T-helper 17 cell (primary cell): Measurements from ENCODE around the gene SLC52A3. TPM values are rescaled to one million over a fixed set of nuclear protein-coding genes. Genes with fewer than 3 reads are reported as not detected.

Source experiments
- ATAC-seq: fragments of 150-1000 bp; cut with Tn5 transposase; 2 replicates; pipeline ENCODE4 v1.10.0; 2021; ENCODE audit warnings: mild to moderate bottlenecking, moderate library complexity
- DNase-seq, 3 donors: peaks; one replicate each; pipeline versions ENCODE4 v3.0.0 to v3.0.0-alpha.2; 2020 to 2021
- H3K9me3 ChIP-seq: one replicate; pipeline ENCODE4 v1.7.0; 2013; ENCODE audit warnings: low read length, mild to moderate bottlenecking; ENCODE audit not compliant: control insufficient read depth, poor library complexity, severe bottlenecking
- H3K27ac Mint-ChIP-seq: one replicate; pipeline ENCODE4 v1.8.0; 2022; ENCODE audit warnings: mild to moderate bottlenecking, moderate library complexity, mixed read lengths
- H3K27me3 Mint-ChIP-seq: one replicate; pipeline ENCODE4 v1.8.0; 2022; ENCODE audit warnings: mixed read lengths
- H3K36me3 Mint-ChIP-seq: one replicate; pipeline ENCODE4 v1.8.0; 2022; ENCODE audit warnings: low read depth, mixed read lengths
- H3K4me1 Mint-ChIP-seq: one replicate; pipeline ENCODE4 v1.8.0; 2022; ENCODE audit warnings: mild to moderate bottlenecking, mixed read lengths
- H3K4me3 Mint-ChIP-seq: one replicate; pipeline ENCODE4 v1.8.0; 2022; ENCODE audit warnings: mild to moderate bottlenecking, moderate library complexity, mixed read lengths
- total RNA-seq, 4 donors: library from RNA in 2 of 4; stranded (reverse) in 2 of 4; gene quantifications; one replicate each; pipeline ENCODE4 v1.2.3 and lab custom pipeline; 2022 to 2026

Gene SLC52A3
- total RNA-seq, 2 donors from 2014 or later: not detected

DNA sequence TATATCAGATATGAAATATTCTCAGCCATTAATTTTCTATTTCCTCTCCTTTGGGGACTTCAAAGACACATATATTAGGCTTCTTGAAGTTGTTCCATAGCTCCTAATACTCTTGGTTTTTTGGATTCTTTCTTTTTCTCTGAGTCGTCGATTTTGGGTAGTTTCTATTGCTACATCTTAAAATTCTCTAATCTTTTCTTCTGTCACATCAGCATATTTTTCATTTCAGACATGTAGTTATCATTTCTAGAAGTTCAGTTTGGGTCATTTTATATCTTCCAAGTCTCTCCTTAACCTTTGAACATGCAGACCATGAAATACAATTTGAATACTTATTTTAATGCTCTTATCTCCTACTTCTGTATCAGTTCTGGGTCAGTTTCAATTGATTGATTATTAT is 53.8 kb downstream of the SLC52A3 start:
- no peaks in the 10 kb centered on the region for H3K36me3 Mint-ChIP-seq
- ATAC-seq: no peak
- peaks cover under 1% of the 10 kb centered on the region for H3K4me1 Mint-ChIP-seq
- DNase-seq: no peak
- no peak overlapping the region for H3K4me3 Mint-ChIP-seq
- H3K27ac Mint-ChIP-seq: no peak overlapping the region
- H3K9me3 ChIP-seq: no peaks in the 10 kb centered on the region
- H3K27me3 Mint-ChIP-seq: peaks cover 37% of the 10 kb centered on the region

DNA sequence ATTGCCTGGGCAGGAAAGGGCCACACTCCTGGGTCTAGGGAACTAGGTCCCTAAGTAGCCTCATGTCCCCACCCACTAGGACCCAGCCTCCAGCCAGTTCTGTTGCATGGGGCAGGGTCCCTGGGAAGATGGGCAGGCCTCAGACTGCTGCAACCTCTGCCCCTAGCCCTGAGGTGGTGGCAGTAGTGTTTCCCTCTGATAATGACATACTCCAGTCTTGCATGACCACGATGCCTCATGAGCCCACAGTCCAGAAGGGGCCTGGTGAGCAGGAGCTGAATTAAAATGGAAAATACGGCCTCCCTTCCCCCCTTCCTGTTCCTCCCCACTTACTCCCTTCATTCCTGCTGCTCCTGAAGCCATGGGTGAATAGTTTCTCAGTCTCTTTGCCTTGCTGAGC is 56.7 kb downstream of the SLC52A3 start:
- DNase-seq: no peak
- no peaks in the 10 kb centered on the region for H3K9me3 ChIP-seq
- no peaks in the 10 kb centered on the region for H3K36me3 Mint-ChIP-seq
- H3K4me1 Mint-ChIP-seq: peaks cover 2% of the 10 kb centered on the region
- H3K27me3 Mint-ChIP-seq: peaks cover 33% of the 10 kb centered on the region
- no peak overlapping the region for H3K4me3 Mint-ChIP-seq
- H3K27ac Mint-ChIP-seq: no peak overlapping the region
- no peak for ATAC-seq

DNA sequence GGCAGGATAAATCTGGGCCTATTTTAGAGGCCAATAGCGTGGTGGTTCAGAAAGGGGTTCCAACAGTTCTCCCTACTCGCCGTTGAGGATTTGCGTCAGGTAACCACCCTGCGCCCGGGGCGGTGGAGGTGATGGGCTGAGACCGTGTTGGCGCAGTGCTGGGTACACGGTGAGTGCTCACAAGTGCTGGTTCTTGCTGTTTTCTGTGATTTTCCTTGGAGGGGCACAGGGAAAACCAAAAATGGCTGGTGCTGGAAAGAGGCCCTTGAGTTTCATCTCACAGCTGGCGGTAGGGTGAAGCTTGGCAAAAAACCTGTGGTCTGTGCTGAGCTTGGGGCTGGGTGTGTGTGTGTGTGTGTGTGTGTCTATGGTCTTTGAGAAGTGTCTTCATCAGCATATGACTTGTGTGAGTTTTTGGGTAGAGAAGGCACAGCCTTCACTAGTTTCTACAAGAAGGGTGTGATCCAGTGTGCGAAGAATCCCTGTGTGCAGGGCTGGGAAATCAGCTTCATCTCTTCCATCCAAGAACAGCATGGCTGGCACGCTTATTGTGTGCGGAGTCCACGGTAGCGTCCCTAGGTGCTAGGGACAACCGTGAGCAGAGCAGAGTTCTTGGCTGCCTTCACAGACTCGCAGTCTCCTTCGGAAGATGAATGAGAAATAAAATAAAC is 57.4 kb downstream of the SLC52A3 start:
- H3K9me3 ChIP-seq: no peaks in the 10 kb centered on the region
- Mint-ChIP-seq H3K4me3 (no peak overlapping the region), H3K27me3 (peaks cover 36% of the 10 kb centered on the region), H3K4me1 (peaks cover 2% of the 10 kb centered on the region), H3K36me3 (peaks cover 2% of the 10 kb centered on the region), H3K27ac (no peak overlapping the region)
- ATAC-seq: no peak
- DNase-seq: no peak

Other genes starting within 250 kb of the SLC52A3 start
- 10 to 100 TPM; 63.8 to 69.0 TPM for gene CSNK2A1, start 224.7 kb downstream of the SLC52A3 start, total RNA-seq
- not detected for gene TCF15, start 158.2 kb downstream of the SLC52A3 start, total RNA-seq
- gene SRXN1, start 115.3 kb downstream of the SLC52A3 start, total RNA-seq: 1 to 10 TPM; 2.9 to 3.5 TPM
- not detected for gene SCRT2, start 92.7 kb downstream of the SLC52A3 start, total RNA-seq
- gene FAM110A, start 65.2 kb upstream of the SLC52A3 start, total RNA-seq: 10 to 100 TPM; 14.1 to 35.1 TPM
- gene ANGPT4, start 147.8 kb upstream of the SLC52A3 start, total RNA-seq: not detected
- gene RSPO4, start 233.8 kb upstream of the SLC52A3 start, total RNA-seq: not detected